Gastroesophageal sphincter (tissue), 4 donors: ENCODE measurements around the gene OR13J1. TPM values are rescaled to one million over a fixed set of nuclear protein-coding genes. Genes with fewer than 3 reads are reported as not detected.

ENCODE experiments used
- ATAC-seq: fragments of 150-250 bp; one replicate; pipeline ENCODE4 v1.9.1; 2016; ENCODE audit warnings: mild to moderate bottlenecking, moderate library complexity
- H3K27ac ChIP-seq, 4 donors: fragments of 200-600 bp; sonication (generic) in 3 of 4; 1 replicate in 3 of 4; 2 replicates in 1 of 4; pipeline ENCODE4 v1.5.1; 2016 to 2019
- H3K27me3 ChIP-seq: fragments of 200-600 bp; sonication (generic); one replicate; pipeline ENCODE4 v1.5.1; 2019
- H3K36me3 ChIP-seq, 2 donors: fragments of 200-600 bp; sonication (generic); one replicate each; pipeline ENCODE4 v1.5.1; 2019; ENCODE audit warnings: control low read depth in 1 of 2
- H3K4me1 ChIP-seq, 3 donors: fragments of 200-600 bp; sonication (generic); 1 replicate in 2 of 3; 2 replicates in 1 of 3; pipeline ENCODE4 v1.5.1; 2016 to 2019; ENCODE audit warnings: control low read depth in 2 of 3
- H3K4me3 ChIP-seq, 2 donors: fragments of 200-600 bp; sonication (generic); one replicate each; pipeline ENCODE4 v1.5.1; 2019; ENCODE audit warnings: mild to moderate bottlenecking in 1 of 2, moderate library complexity in 1 of 2
- H3K9me3 ChIP-seq, 3 donors: fragments of 200-600 bp; sonication (generic); one replicate each; pipeline ENCODE4 v1.5.1; 2017 to 2019; ENCODE audit warnings: control low read depth in 2 of 3
- CTCF ChIP-seq, 4 experiments: fragments of 200-600 bp in 2 of 4; fragments of 450-650 bp in 2 of 4; sonication (generic) in 1 of 4; IDR thresholded peaks; one replicate each; pipeline ENCODE4 v1.5.1; 2017 to 2019; ENCODE audit warnings: antibody characterized with exemption in 4 of 4, mild to moderate bottlenecking in 2 of 4, moderate library complexity in 2 of 4
- EP300 ChIP-seq: sonication (generic); formaldehyde crosslinking; IDR thresholded peaks from one replicate; pipeline ENCODE4 v1.6.1; 2017; ENCODE audit warnings: antibody characterized with exemption, mild to moderate bottlenecking
- POLR2A ChIP-seq, 2 donors: fragments of 450-650 bp; IDR thresholded peaks; one replicate each; pipeline ENCODE4 v1.6.1; 2017; ENCODE audit warnings: antibody characterized with exemption in 2 of 2, mild to moderate bottlenecking in 2 of 2, moderate library complexity in 1 of 2
- POLR2AphosphoS5 ChIP-seq: sonication (generic); formaldehyde crosslinking; IDR thresholded peaks from one replicate; pipeline ENCODE4 v1.6.1; 2017; ENCODE audit warnings: antibody characterized with exemption
- WGBS, 2 donors: methylation state at CpG; one replicate each; pipeline ENCODE4 v1.1.5; 2018; ENCODE audit warnings: low coverage in 1 of 2; 5-methylcytosine and 5-hydroxymethylcytosine counted together
- total RNA-seq, 4 donors: library from RNA; depleted of rRNA; stranded (reverse); fragments of >200 nt; gene quantifications; one replicate each; pipeline ENCODE4 v1.1.0, GENCODE V29; 2016

OR13J1 gene
- total RNA-seq, 4 donors from 2014 or later, result not detected

- H3K27me3 ChIP-seq, result no peaks in the 10 kb centered on the region
- peaks cover 0 to 43% of the 10 kb centered on the region in 2 donors for H3K36me3 ChIP-seq
- H3K27ac ChIP-seq, result no peak overlapping the region
- 63 to 87% methylated on average over 5 to 7 of the region's 7 CpGs for WGBS, 2 donors
- H3K4me3 ChIP-seq, result no peak overlapping the region
- ATAC-seq, result no peak
- H3K4me1 ChIP-seq, result peaks cover 0 to 3% (median 0%) of the 10 kb centered on the region in 3 donors
- TF ChIP-seq CTCF (IDR thresholded peaks at IDR 0.05), result no peak
- H3K9me3 ChIP-seq, result no peaks in the 10 kb centered on the region
Observed at GRCh38 chr9:35854091-35854762, 16.0 kb downstream of the OR13J1 start.

GRCh38 chr9:35852876-35853865 is 17.0 kb downstream of the OR13J1 start:
- Histone ChIP-seq H3K27ac (no peak overlapping the region), H3K27me3 (no peaks in the 10 kb centered on the region), H3K4me1 (peaks cover 0 to 8% (median 0%) of the 10 kb centered on the region in 3 donors), H3K36me3 (peaks cover 0 to 43% of the 10 kb centered on the region in 2 donors), H3K9me3 (no peaks in the 10 kb centered on the region), H3K4me3 (no peak overlapping the region)
- 60 to 86% methylated on average over 2 to 3 of the region's 25 CpGs for WGBS, 2 donors
- no peak for TF ChIP-seq POLR2AphosphoS5
- TF ChIP-seq CTCF (IDR thresholded peaks at IDR 0.05), result no peak
- no peak for TF ChIP-seq POLR2A (IDR thresholded peaks at IDR 0.05)
- TF ChIP-seq EP300, result no peak
- ATAC-seq, result no peak

- no peak overlapping the region for H3K27ac ChIP-seq
- WGBS, 2 donors, result 83% methylated on average over 1 of the region's 2 CpGs; no CpG with 5 or more reads in 1 of the 2 donors
- H3K9me3 ChIP-seq, result no peaks in the 10 kb centered on the region
- H3K4me1 ChIP-seq, result peaks cover 2 to 16% (median 4%) of the 10 kb centered on the region in 3 donors
- no peak overlapping the region for H3K4me3 ChIP-seq
- ATAC-seq, result no peak
- H3K27me3 ChIP-seq, result no peaks in the 10 kb centered on the region
- peaks cover 0 to 49% of the 10 kb centered on the region in 2 donors for H3K36me3 ChIP-seq
- TF ChIP-seq POLR2AphosphoS5 (no peak), CTCF (IDR thresholded peaks at IDR 0.05) (no peak), EP300 (no peak), POLR2A (IDR thresholded peaks at IDR 0.05) (no peak)
Observed at GRCh38 chr9:35852267-35852815, 17.9 kb downstream of the OR13J1 start.

- peaks cover 0 to 34% of the 10 kb centered on the region in 2 donors for H3K36me3 ChIP-seq
- H3K9me3 ChIP-seq, result no peaks in the 10 kb centered on the region
- H3K27me3 ChIP-seq, result no peaks in the 10 kb centered on the region
- WGBS, 2 donors, result 35 to 62% methylated on average over 2 to 4 of the region's 4 CpGs
- peak; percentile 68 for TF ChIP-seq POLR2AphosphoS5
- no peak for TF ChIP-seq EP300
- H3K27ac ChIP-seq, result peak overlapping the region; percentile 14 to 83 (median 80)
- H3K4me1 ChIP-seq, result peaks cover 4 to 58% (median 28%) of the 10 kb centered on the region in 3 donors
- no peak overlapping the region for H3K4me3 ChIP-seq
- peak; percentile 28 for ATAC-seq
Observed at GRCh38 chr9:35847792-35848572, 22.2 kb downstream of the OR13J1 start.
